Limb (tissue), 2 donors: Measurements from ENCODE around the gene MYOM3.
A peak's percentile ranks its signal among the peaks of the same experiment; 100 is the strongest.
"Not testable (repeated sequence)": the region's sequence is repeated elsewhere in the genome, so short reads cannot be mapped to it uniquely, and the experiment has no call there.

ENCODE experiments used
- DNase-seq, 2 donors: peaks; one replicate each; pipeline ENCODE4 v3.0.0-alpha.2; 2016; ENCODE audit errors: extremely low spot score in 2 of 2

MYOM3 gene

DNA sequence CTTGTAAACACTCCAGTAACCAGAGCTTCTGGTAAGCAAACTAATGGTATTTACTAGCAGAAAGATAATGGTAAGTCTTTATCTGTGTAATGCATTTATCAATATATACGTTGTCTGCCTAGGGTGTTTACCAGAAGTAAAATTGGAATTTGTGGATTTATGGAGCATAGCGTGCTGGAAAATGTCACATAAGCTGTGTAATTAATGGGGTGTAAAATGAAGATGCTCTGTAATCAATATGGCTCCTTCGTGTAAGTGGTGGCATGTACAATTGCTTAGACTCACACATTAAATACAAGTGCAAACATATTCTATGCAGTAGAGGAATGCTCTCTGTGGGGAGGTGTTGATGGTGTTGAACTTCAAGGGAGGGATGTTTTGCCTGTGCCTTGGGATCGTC is 69.6 kb downstream of the MYOM3 start:
- no peak for DNase-seq

DNA sequence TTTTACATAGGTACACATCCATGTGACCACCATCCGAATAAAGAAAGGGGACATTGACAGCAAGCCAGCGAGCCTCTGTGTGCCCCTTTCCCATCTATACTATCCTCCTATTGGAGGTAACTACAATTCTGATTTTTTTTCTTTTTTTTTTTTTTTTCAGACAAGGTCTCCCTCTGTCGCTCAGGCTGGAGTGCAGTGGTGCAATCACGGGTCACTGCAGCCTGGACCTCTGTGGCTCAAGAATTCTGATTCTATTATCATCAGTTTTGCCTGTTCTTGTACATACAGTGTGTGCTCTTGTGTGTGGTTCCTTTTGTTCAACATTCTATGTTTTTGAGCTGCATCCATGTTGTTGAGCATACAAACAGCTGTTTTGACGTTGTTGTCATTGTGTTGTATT is 75.8 kb downstream of the MYOM3 start:
- DNase-seq: no peak

DNA sequence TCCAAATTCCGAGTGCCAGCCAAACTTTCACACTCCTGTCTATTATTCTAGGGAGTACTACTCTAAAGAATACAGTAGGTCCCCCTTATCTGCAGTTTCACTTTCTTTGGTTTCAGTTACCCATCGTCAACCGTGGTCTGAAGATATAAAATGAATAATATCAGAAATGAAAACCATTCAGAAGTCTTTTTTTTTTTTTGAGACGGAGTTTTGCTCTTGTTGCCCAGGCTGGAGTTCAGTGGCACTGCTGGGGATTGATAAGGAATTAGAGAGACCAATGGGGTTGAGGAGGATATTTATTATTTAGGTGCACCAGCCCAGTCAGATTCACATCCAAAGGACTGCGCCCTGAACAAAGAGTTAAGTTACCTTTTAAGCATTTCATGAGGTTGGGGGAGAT is 79.0 kb downstream of the MYOM3 start:
- no peak for DNase-seq

DNA sequence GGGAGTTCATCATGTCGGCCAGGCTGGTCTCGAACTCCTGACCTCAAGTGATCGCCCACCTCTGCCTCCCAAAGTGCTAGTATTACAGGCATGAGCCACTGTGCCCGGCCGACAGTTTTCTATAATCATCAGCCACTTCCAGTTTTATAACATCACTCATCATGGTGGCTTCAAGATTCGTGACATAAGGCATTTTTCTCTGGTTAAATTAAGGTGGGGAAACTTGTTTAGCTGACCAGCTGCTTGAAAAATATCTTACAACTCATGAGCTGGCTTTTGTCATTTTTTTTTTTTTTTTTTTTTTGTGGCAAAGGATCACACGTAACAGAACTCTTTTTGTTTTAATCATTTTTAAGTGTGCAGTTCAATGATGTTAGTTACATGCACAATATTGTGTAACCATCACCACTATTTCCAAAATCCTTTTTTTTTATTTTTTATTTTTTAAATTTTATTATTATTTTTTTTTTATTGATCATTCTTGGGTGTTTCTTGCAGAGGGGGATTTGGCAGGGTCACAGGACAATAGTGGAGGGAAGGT is 80.9 kb downstream of the MYOM3 start:
- not testable (repeated sequence) for DNase-seq

DNA sequence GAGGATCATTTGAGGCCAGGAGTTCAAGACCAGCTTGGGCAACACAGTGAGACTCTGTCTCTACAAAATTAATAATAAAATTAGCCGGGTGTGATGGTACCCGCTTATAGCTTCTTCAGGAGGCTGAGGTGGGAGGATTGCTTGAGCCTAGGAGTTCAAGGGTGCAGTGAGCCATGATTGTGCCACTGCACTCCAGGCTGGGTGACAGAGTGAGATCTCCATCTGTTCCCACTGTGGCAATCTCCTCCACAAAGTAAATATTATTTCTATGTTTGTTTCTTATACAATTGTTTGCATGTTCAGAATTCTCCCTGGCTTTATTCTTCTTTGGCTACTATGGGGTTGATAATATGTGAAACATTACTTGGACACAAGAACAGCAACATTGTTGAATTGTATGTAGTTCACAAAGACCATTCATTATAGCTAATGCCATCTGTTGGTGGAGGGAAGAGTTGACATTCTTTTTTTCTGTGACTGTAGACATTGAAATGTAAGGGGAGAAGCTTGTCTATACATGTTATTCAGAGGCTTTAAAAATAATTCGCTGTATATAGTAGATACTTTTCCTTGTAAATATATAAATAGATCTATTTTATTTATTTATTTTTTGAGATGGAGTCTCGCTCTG is 84.0 kb downstream of the MYOM3 start:
- peak in 1 of 2 donors; percentile 79 for DNase-seq

DNA sequence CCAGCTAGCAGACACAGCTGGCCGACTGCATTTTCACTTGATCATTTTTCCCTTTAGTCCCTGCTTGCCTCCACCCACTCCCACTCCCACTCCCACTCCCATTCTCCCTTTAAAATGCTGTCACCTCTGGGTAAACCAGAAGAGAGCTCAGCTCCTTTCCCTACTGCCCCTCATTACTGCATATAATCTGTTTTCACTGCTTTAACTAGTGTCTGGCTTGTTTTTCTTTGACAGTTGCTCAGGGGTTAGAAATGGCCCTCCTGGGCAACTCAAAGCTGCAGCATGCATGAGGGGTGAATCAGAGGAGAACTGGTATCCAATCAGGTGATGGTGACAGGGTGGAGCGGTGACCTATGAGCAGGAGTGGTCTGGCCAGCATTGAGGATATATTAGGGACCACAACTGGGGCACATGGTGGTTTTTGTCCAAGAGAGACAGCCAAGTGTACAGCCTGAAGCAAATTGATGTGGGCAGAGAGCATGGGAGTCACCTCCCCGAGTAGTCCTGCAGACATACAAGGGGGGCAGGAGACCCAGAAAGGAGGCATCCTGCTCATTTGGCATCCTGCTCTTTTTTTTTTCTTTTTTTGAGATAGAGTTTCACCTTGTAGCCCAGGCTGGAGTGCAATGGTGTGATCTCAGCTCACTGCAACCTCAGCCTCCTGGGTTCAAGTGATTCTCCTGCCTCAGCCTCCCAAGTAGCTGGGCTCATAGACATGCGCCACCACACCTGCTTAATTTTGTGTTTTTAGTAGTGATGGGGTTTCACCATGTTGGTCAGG is 89.2 kb downstream of the MYOM3 start:
- DNase-seq: no peak

DNA sequence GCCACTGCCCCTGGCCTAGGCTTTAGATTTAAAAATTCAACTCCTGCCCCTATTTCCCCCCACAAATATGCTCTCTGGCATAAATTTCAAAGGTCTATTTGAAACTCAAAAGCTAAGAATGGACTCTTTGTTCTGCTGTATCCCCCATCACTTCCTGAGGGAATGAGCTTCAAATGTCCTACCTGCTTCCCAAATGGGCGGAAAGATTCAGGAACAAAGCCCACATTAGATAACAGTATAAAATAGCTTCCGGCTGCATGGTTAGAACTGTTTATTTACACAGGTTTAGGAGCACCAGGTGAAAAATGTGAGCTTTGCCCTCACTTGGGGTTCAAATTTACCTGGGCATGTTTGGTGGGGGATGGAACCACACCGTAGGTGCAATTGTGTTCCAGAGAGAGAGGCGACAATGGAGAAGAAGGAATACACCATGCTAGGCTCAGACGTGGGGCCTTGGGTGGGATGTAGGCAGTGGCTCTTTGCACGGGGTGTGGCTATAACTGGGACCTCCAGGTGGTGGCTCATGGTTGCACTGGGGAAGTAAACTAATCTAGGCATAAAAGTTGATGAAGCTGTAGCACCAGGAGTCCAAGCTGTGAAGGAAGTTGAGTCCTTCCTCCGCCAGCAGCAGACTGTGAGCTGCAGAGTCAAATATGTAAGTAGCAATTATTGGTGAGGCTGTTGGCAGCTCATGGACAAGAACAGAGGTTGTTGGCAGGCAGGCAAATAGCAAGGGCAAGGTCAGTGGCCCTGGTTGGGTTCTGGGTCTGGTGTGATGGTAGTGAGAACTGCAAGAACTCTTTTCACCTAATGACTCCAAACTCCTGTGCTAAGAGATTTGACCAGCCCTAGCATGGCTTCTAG is 90.3 kb downstream of the MYOM3 start:
- DNase-seq: no peak

DNA sequence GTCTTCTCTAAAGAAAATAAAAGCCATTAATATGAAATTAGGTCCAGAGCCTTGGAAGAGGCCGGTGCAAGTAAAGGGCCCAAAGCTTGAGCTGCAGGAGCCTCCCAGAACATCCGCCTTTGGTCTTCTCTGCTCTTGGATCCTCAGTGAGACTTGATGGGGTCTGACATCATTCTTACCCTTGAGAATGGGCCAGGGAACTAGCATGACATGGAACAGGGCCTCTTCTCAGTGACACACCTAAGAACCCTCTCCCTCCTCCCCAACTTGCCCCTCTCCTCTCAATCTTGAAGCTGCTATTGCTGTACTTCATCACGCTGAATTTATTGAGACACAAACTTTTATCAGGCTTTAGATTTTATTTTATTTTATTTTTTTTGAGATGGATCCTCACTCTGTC is 91.5 kb downstream of the MYOM3 start:
- no peak for DNase-seq

DNA sequence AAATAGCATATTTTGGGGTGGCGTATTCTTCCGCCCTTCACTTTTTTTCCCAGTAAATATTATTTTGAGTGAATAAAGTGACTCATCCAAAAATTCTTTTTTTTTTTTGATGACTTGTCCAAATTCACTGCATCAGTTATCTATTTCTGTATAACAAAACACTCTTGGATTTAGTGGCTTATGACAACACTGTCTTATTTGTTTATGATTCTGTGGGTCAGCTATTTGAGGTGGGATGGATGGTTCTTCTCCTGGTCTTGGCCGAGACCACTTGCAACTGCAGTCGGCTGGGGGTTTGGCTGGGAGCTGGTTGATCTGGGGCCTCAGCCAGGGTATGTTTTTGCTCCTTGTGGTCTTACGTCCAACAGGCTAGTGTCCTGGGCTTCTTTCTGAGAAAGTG is 91.9 kb downstream of the MYOM3 start:
- DNase-seq: peak in 1 of 2 donors; percentile 51

DNA sequence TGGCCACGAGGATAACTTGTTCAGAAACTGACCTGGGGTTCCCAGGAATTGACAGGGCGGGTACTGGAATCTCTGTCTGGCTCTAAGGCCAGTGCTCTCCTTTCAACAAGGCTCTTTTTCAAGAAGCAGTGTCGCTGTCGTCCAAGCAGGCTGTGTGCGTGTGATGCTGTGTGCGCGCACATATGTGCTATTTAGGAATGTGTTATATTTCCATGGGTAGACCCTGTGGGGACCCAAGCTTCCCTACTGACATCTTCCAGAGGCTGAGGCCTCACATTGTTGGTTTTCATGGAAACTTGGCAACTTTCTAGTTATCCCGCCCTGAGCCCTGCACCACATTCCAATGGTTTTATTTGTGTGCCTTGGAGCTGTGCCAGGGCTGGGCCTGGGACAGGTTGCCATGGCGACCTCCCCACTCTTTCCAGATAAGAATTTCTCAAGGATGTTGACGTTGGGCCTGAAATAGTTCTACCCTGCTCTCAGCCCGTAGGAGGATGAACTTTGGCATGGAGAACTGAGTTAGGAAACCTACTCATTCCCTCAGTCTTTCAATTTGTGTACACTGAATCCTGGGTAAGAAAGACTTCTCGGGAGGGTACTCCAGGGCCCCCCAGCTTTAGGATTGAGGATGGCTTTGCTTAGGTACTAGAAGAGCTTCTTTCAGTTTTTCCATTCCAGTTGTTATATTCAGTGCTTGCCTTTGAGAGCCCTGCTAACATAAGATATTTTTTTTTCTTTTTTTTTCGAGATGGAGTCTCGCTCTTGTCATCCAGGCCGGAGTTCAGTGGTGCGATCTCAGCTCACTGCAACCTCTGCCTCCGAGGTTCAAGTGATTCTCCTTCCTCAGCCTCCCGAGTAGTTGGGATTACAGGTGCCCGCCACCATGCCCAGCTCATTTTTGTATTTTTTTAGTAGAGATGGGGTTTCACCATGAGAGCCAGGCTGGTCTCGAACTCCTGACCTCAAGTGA is 93.0 kb downstream of the MYOM3 start:
- DNase-seq: peak; percentile 96 to 97

DNA sequence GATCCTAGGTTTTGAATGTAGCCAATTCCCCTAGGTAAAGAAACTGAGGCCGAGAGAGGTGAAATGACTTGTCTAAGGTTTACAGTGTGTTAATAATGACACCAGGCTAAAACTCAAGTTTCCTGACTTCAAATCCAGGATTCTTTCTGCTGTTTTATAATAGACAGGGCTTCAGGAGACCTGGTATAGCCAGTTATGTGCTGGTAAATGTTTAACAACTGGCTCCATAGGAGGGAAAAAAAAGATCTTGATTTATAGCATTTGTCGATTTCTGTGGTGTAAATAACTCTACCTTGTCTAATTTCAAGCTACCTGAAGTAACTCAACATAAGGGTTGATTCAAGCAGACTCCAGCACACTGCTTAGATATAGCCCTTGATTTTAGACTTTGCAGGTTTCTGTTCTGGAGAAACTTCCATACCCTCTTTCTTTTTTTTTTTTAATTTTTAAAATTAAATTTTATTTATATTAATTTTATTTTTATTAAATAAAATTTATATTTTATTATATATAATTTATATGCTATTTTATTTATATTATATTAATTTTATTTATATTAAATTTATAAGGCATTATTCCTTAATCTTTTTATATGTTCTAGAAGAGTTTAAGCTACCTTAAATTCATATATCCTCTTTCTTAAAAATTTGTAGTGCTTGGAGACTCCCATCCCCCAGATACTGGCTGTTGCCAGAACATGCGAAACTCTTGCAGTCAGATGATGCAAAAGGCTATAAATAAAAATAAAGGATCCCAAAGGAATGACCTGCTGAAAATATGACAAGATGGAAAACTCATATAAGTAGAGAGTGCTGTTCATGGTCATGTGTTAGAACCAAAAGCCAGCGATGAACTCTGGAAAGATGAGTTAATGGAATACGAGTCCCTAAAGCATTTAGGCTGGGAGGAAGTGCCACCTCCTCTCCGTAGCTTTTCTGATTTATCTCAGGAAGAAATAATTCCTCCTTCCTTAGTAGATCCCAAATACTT is 96.4 kb downstream of the MYOM3 start:
- DNase-seq: peak in 1 of 2 donors; percentile 88

DNA sequence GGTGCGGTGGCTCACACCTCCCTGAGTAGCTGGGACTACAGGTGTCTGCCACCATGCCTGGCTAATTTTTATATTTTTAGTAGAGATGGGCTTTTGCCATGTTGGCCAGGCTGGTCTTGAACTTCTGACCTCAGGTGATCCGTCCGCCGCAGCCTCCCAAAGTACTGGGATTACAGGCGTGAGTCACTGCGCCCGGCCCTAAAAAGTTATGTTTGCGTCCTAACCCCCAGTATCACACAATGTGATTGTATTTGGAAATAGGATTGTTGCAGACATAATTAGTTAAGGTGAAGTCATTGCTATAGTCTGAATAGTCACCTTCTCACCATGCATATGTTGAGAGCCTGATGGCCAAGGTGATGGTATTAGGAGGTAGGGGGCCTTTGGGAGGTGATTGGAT is 99.1 kb downstream of the MYOM3 start:
- DNase-seq: not testable (repeated sequence)

DNA sequence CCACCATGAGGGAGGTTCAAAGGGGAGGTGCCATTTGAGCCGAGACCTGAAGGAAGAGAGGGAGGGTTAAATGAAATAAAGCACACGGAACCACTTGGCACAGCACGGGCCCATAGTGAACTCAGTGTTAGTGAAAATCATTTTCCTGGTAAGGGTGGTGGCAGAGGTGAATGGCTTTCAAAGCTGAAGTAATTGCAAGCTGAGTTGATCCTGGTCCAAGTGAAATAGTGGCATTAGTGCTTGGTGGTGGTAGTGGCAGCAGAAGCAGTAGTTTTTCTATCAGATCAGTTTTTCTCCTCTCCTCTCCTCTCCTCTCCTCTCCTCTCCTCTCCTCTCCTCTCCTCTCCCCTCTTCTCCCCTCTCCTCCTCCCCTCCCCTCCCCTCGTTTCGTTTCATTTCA is 101.3 kb downstream of the MYOM3 start:
- DNase-seq: no peak

DNA sequence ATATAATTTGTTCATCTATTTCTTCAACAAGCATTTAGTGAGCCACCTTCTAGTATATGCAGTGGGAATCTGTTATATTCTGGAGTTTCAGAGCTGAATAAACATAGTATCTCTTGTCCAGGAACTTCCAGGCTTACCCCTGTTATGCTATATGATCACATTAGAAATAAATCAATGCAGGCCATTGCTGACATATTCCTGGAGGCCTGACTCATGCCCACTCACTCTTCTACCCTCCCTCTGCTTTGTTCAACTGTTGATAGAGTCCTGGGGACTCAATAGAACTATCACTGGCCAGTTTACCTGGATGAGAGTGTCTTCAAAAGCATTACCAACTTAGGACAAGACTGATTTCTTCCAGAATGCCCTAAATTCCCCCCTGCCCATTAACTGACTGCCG is 102.5 kb downstream of the MYOM3 start:
- DNase-seq: no peak

DNA sequence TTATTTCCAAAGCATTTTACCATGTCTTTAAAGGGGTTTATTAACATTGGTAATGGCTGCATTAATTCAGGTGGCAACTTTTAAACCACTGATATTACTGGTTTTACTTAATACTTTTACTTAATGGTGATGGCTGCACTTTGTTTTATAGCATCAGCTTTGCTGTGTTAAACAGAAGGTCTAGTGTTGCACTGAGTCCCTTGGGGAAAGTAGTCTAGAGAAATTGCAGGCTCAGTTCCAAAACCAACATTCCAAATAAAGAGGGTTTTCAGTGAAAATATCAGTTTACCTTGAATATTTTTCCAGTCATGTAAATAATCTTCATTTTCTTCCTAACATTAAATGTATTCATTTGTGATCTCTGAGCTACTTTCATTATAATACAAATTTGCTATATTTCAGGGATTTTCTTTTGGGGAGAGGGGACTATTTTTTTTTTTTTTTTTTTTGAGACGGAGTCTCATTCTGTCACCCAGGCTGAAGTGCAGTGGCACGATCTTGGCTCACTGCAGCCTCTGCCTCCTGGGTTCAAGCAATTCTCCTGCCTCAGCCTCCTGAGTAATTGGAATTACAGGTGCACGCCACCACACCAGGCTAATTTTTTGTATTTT is 103.3 kb downstream of the MYOM3 start:
- DNase-seq: not testable (repeated sequence)

DNA sequence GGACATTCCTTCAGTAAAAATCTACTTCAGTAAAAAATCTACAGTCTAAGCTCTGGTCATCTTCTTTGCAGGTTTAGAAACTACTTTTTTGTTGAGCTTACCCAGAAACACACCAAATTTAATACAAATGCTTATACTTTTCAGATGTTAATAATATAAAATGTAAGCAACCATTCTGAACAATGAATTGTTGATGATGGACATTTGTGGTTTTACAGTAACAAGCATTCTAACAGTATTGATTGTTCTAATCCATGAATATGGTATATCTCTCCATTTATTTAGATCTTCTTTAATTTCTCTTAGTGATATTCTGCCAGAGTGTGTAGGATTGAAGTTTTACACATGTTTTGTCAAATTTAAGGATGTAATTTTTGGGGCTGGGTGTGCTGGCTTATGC is 104.9 kb downstream of the MYOM3 start:
- DNase-seq: no peak
